ENCODE measurements around the gene DNAJC5.

Gene DNAJC5

GRCh38 chr20:63885264-63886053 lies 9.5 kb upstream of the DNAJC5 start:
- no peak for DNase-seq

- no peak for DNase-seq
Observed at GRCh38 chr20:63886054-63886419, 8.9 kb upstream of the DNAJC5 start.

- DNase-seq = no peak
Observed at GRCh38 chr20:63886921-63887320, 8.0 kb upstream of the DNAJC5 start.

- DNase-seq = no peak
Observed at GRCh38 chr20:63889241-63890200, 5.4 kb upstream of the DNAJC5 start.

- no peak for DNase-seq
Observed at GRCh38 chr20:63890201-63890576, 4.7 kb upstream of the DNAJC5 start.

- no peak for DNase-seq
Observed at GRCh38 chr20:63890616-63891015, 4.3 kb upstream of the DNAJC5 start.

GRCh38 chr20:63891061-63892002 lies 3.6 kb upstream of the DNAJC5 start:
- no peak for DNase-seq

GRCh38 chr20:63892402-63892801 lies 2.5 kb upstream of the DNAJC5 start:
- DNase-seq = no peak

- no peak for DNase-seq
Observed at GRCh38 chr20:63893999-63894357, 948 bp upstream of the DNAJC5 start.

GRCh38 chr20:63895202-63895951 lies 451 bp downstream of the DNAJC5 start:
- no peak for DNase-seq

GRCh38 chr20:63895952-63896263 lies 982 bp downstream of the DNAJC5 start:
- no peak for DNase-seq

GRCh38 chr20:63896264-63897105 lies 1.6 kb downstream of the DNAJC5 start:
- peak; percentile 62 for DNase-seq

- DNase-seq = no peak
Observed at GRCh38 chr20:63897978-63898561, 3.1 kb downstream of the DNAJC5 start.

GRCh38 chr20:63898882-63899558 lies 4.1 kb downstream of the DNAJC5 start:
- no peak for DNase-seq

- no peak for DNase-seq
Observed at GRCh38 chr20:63900413-63900812, 5.5 kb downstream of the DNAJC5 start.

GRCh38 chr20:63903796-63904561 lies 9.1 kb downstream of the DNAJC5 start:
- no peak for DNase-seq

GRCh38 chr20:63908008-63908682 lies 13.2 kb downstream of the DNAJC5 start:
- no peak for DNase-seq

- no peak for DNase-seq
Observed at GRCh38 chr20:63911176-63911575, 16.2 kb downstream of the DNAJC5 start.

GRCh38 chr20:63913768-63914167 lies 18.8 kb downstream of the DNAJC5 start:
- DNase-seq = no peak
